ENCODE measurements around the gene FCN1. TPM values are rescaled to one million over a fixed set of nuclear protein-coding genes. Genes with fewer than 3 reads are reported as not detected.

Gene FCN1
- total RNA-seq, 2 donors from 2014 or later, result not detected

- DNase-seq (no peak), ATAC-seq (replicated peaks in 1 of 2) (no peak)
- Mint-ChIP-seq H3K27me3 (ENCODE audit: low read depth) (no peaks in the 10 kb centered on the region), H3K4me3 (no peak overlapping the region), H3K36me3 (ENCODE audit: insufficient read depth in 2 of 2) (no peaks in the 10 kb centered on the region), H3K4me1 (ENCODE audit: low read depth) (no peaks in the 10 kb centered on the region), H3K27ac (no peak overlapping the region), H3K9me3 (no peaks in the 10 kb centered on the region)
Observed at GRCh38 chr9:134937566-134938345, 20.0 kb upstream of the FCN1 start.

- Mint-ChIP-seq H3K9me3 (no peaks in the 10 kb centered on the region), H3K27ac (no peak overlapping the region), H3K27me3 (ENCODE audit: low read depth) (peaks cover 3% of the 10 kb centered on the region), H3K4me1 (ENCODE audit: low read depth) (no peaks in the 10 kb centered on the region), H3K4me3 (no peak overlapping the region), H3K36me3 (ENCODE audit: insufficient read depth in 2 of 2) (no peaks in the 10 kb centered on the region)
- DNase-seq, result no peak
- no peak for ATAC-seq (replicated peaks in 1 of 2)
Observed at GRCh38 chr9:134937164-134937555, 19.4 kb upstream of the FCN1 start.

GRCh38 chr9:134936346-134937163 is 18.8 kb upstream of the FCN1 start:
- Mint-ChIP-seq H3K27me3 (ENCODE audit: low read depth) (peaks cover 10% of the 10 kb centered on the region), H3K36me3 (ENCODE audit: insufficient read depth in 2 of 2) (no peaks in the 10 kb centered on the region), H3K9me3 (no peaks in the 10 kb centered on the region), H3K4me3 (no peak overlapping the region), H3K4me1 (ENCODE audit: low read depth) (no peaks in the 10 kb centered on the region), H3K27ac (no peak overlapping the region)
- ATAC-seq (replicated peaks in 1 of 2) (no peak), DNase-seq (no peak)

GRCh38 chr9:134935701-134936345 is 18.1 kb upstream of the FCN1 start:
- H3K27me3 Mint-ChIP-seq (ENCODE audit: low read depth), result peaks cover 14% of the 10 kb centered on the region
- H3K9me3 Mint-ChIP-seq, result no peaks in the 10 kb centered on the region
- H3K4me3 Mint-ChIP-seq, result no peak overlapping the region
- DNase-seq, result no peak
- ATAC-seq (replicated peaks in 1 of 2), result no peak
- no peaks in the 10 kb centered on the region for H3K36me3 Mint-ChIP-seq (ENCODE audit: insufficient read depth in 2 of 2)
- no peak overlapping the region for H3K27ac Mint-ChIP-seq
- no peaks in the 10 kb centered on the region for H3K4me1 Mint-ChIP-seq (ENCODE audit: low read depth)

- H3K4me1 Mint-ChIP-seq (ENCODE audit: low read depth), result no peaks in the 10 kb centered on the region
- no peaks in the 10 kb centered on the region for H3K36me3 Mint-ChIP-seq (ENCODE audit: insufficient read depth in 2 of 2)
- H3K9me3 Mint-ChIP-seq, result no peaks in the 10 kb centered on the region
- H3K27ac Mint-ChIP-seq, result no peak overlapping the region
- H3K4me3 Mint-ChIP-seq, result no peak overlapping the region
- DNase-seq (no peak), ATAC-seq (replicated peaks in 1 of 2) (no peak)
- H3K27me3 Mint-ChIP-seq (ENCODE audit: low read depth), result peaks cover 14% of the 10 kb centered on the region
Observed at GRCh38 chr9:134935056-134935640, 17.4 kb upstream of the FCN1 start.

- Mint-ChIP-seq H3K27ac (no peak overlapping the region), H3K4me3 (no peak overlapping the region), H3K36me3 (ENCODE audit: insufficient read depth in 2 of 2) (no peaks in the 10 kb centered on the region), H3K27me3 (ENCODE audit: low read depth) (peaks cover 21% of the 10 kb centered on the region), H3K4me1 (ENCODE audit: low read depth) (no peaks in the 10 kb centered on the region), H3K9me3 (no peaks in the 10 kb centered on the region)
- no peak for DNase-seq
- no peak for ATAC-seq (replicated peaks in 1 of 2)
Observed at GRCh38 chr9:134933076-134933659, 15.5 kb upstream of the FCN1 start.

- Mint-ChIP-seq H3K27me3 (ENCODE audit: low read depth) (peaks cover 21% of the 10 kb centered on the region), H3K27ac (no peak overlapping the region), H3K4me3 (no peak overlapping the region), H3K9me3 (no peaks in the 10 kb centered on the region), H3K4me1 (ENCODE audit: low read depth) (no peaks in the 10 kb centered on the region), H3K36me3 (ENCODE audit: insufficient read depth in 2 of 2) (no peaks in the 10 kb centered on the region)
- DNase-seq, result no peak
- no peak for ATAC-seq (replicated peaks in 1 of 2)
Observed at GRCh38 chr9:134932606-134933005, 14.9 kb upstream of the FCN1 start.

- ATAC-seq (replicated peaks in 1 of 2) (no peak), DNase-seq (no peak)
- Mint-ChIP-seq H3K9me3 (no peaks in the 10 kb centered on the region), H3K27ac (no peak overlapping the region), H3K36me3 (ENCODE audit: insufficient read depth in 2 of 2) (no peaks in the 10 kb centered on the region), H3K27me3 (ENCODE audit: low read depth) (peaks cover 21% of the 10 kb centered on the region), H3K4me3 (no peak overlapping the region), H3K4me1 (ENCODE audit: low read depth) (no peaks in the 10 kb centered on the region)
Observed at GRCh38 chr9:134932171-134932570, 14.5 kb upstream of the FCN1 start.

GRCh38 chr9:134930398-134930797 is 12.7 kb upstream of the FCN1 start:
- Mint-ChIP-seq H3K4me3 (no peak overlapping the region), H3K9me3 (no peaks in the 10 kb centered on the region), H3K27me3 (ENCODE audit: low read depth) (peaks cover 21% of the 10 kb centered on the region), H3K4me1 (ENCODE audit: low read depth) (no peaks in the 10 kb centered on the region), H3K36me3 (ENCODE audit: insufficient read depth in 2 of 2) (no peaks in the 10 kb centered on the region), H3K27ac (no peak overlapping the region)
- DNase-seq (no peak), ATAC-seq (replicated peaks in 1 of 2) (no peak)

- Mint-ChIP-seq H3K4me1 (ENCODE audit: low read depth) (no peaks in the 10 kb centered on the region), H3K9me3 (no peaks in the 10 kb centered on the region), H3K36me3 (ENCODE audit: insufficient read depth in 2 of 2) (no peaks in the 10 kb centered on the region), H3K4me3 (no peak overlapping the region), H3K27me3 (ENCODE audit: low read depth) (peaks cover 21% of the 10 kb centered on the region), H3K27ac (no peak overlapping the region)
- DNase-seq (no peak), ATAC-seq (replicated peaks in 1 of 2) (no peak)
Observed at GRCh38 chr9:134929193-134930158, 11.8 kb upstream of the FCN1 start.

GRCh38 chr9:134928436-134929192 is 10.9 kb upstream of the FCN1 start:
- ATAC-seq (replicated peaks in 1 of 2), result no peak
- H3K4me1 Mint-ChIP-seq (ENCODE audit: low read depth), result no peaks in the 10 kb centered on the region

More at GRCh38 chr9:134928436-134929192, 10.9 kb upstream of the FCN1 start:
- DNase-seq, result no peak
- H3K27me3 Mint-ChIP-seq (ENCODE audit: low read depth), result peaks cover 21% of the 10 kb centered on the region
- H3K9me3 Mint-ChIP-seq, result no peaks in the 10 kb centered on the region
- H3K27ac Mint-ChIP-seq, result no peak overlapping the region
- no peaks in the 10 kb centered on the region for H3K36me3 Mint-ChIP-seq (ENCODE audit: insufficient read depth in 2 of 2)
- H3K4me3 Mint-ChIP-seq, result no peak overlapping the region

Measured in activated T-cell treated with anti-CD3 and anti-CD28 coated beads, Interleukin-2, amount 50 U/mL, for 72 hours (primary cell).